Left forelimb (tissue), 1 donor: ENCODE measurements around the gene TMPRSS12.
"Not testable (repeated sequence)": the region's sequence is repeated elsewhere in the genome, so short reads cannot be mapped to it uniquely, and the experiment has no call there.

Experiments
- DNase-seq: peaks from one replicate; pipeline ENCODE4 v3.0.0-alpha.2; 2018; ENCODE audit warnings: low spot score

Gene TMPRSS12

GRCh38 chr12:50842637-50843493 lies at the start of gene TMPRSS12:
TMPRSS12 (plus strand) TSS chr12:50842926; CDS start chr12:50842965, 39 bp downstream.
- DNase-seq: no peak

- DNase-seq: no peak
Measured at GRCh38 chr12:50799908-50800307, 42.8 kb upstream of the TMPRSS12 start.

GRCh38 chr12:50803230-50803875 lies 39.4 kb upstream of the TMPRSS12 start:
- no peak for DNase-seq

GRCh38 chr12:50806176-50806575 lies 36.5 kb upstream of the TMPRSS12 start:
- no peak for DNase-seq

GRCh38 chr12:50809131-50809530 lies 33.6 kb upstream of the TMPRSS12 start:
- DNase-seq: not testable (repeated sequence)

- not testable (repeated sequence) for DNase-seq
Measured at GRCh38 chr12:50814921-50815320, 27.8 kb upstream of the TMPRSS12 start.

GRCh38 chr12:50820177-50820576 lies 22.5 kb upstream of the TMPRSS12 start:
- DNase-seq: no peak

- no peak for DNase-seq
Measured at GRCh38 chr12:50822082-50822481, 20.6 kb upstream of the TMPRSS12 start.

- not testable (repeated sequence) for DNase-seq
Measured at GRCh38 chr12:50823724-50824123, 19.0 kb upstream of the TMPRSS12 start.

GRCh38 chr12:50824914-50825313 lies 17.8 kb upstream of the TMPRSS12 start:
- no peak for DNase-seq

- DNase-seq: no peak
Measured at GRCh38 chr12:50825372-50825838, 17.3 kb upstream of the TMPRSS12 start.

GRCh38 chr12:50828121-50828520 lies 14.6 kb upstream of the TMPRSS12 start:
- no peak for DNase-seq

GRCh38 chr12:50828886-50829285 lies 13.8 kb upstream of the TMPRSS12 start:
- DNase-seq: no peak

- DNase-seq: not testable (repeated sequence)
Measured at GRCh38 chr12:50833801-50834200, 8.9 kb upstream of the TMPRSS12 start.

- no peak for DNase-seq
Measured at GRCh38 chr12:50839042-50839441, 3.7 kb upstream of the TMPRSS12 start.

- no peak for DNase-seq
Measured at GRCh38 chr12:50840809-50841487, 1.8 kb upstream of the TMPRSS12 start.

GRCh38 chr12:50841716-50842531 lies 802 bp upstream of the TMPRSS12 start:
- DNase-seq: no peak

- no peak for DNase-seq
Measured at GRCh38 chr12:50845021-50845647, 2.4 kb downstream of the TMPRSS12 start.

GRCh38 chr12:50848963-50849362 lies 6.2 kb downstream of the TMPRSS12 start:
- no peak for DNase-seq

- DNase-seq: not testable (repeated sequence)
Measured at GRCh38 chr12:50855218-50855617, 12.5 kb downstream of the TMPRSS12 start.

GRCh38 chr12:50855679-50856078 lies 13.0 kb downstream of the TMPRSS12 start:
- DNase-seq: not testable (repeated sequence)
